NB4 (cell line): ENCODE results near the gene TMEM240.

ENCODE experiments used
- CTCF ChIP-seq: IDR thresholded peaks from one replicate; pipeline ENCODE4 v1.5.1; 2012; ENCODE audit warnings: low read depth, low read length
- POLR2A ChIP-seq: IDR thresholded peaks from 2 replicates; pipeline ENCODE4 v1.6.1; 2011; ENCODE audit warnings: mild to moderate bottlenecking; ENCODE audit not compliant: insufficient read length; ENCODE audit errors: extremely low read depth

- TF ChIP-seq CTCF: no peak
- no peak for TF ChIP-seq POLR2A
Measured at GRCh38 chr1:1543706-1544099, 3.3 kb upstream of the TMEM240 start.
